ENCODE data around the gene SNX25.

Gene SNX25

GRCh38 chr4:185232370-185232769 is 23.0 kb downstream of the SNX25 start (continued):
- TF ChIP-seq, protein P1, sequence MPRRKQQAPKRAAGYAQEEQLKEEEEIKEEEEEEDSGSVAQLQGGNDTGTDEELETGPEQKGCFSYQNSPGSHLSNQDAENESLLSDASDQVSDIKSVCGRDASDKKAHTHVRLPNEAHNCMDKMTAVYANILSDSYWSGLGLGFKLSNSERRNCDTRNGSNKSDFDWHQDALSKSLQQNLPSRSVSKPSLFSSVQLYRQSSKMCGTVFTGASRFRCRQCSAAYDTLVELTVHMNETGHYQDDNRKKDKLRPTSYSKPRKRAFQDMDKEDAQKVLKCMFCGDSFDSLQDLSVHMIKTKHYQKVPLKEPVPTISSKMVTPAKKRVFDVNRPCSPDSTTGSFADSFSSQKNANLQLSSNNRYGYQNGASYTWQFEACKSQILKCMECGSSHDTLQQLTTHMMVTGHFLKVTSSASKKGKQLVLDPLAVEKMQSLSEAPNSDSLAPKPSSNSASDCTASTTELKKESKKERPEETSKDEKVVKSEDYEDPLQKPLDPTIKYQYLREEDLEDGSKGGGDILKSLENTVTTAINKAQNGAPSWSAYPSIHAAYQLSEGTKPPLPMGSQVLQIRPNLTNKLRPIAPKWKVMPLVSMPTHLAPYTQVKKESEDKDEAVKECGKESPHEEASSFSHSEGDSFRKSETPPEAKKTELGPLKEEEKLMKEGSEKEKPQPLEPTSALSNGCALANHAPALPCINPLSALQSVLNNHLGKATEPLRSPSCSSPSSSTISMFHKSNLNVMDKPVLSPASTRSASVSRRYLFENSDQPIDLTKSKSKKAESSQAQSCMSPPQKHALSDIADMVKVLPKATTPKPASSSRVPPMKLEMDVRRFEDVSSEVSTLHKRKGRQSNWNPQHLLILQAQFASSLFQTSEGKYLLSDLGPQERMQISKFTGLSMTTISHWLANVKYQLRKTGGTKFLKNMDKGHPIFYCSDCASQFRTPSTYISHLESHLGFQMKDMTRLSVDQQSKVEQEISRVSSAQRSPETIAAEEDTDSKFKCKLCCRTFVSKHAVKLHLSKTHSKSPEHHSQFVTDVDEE (CRISPR knock-in tag; IDR thresholded peaks at IDR 0.05), result peak; percentile 87
- TF ChIP-seq, protein P2, sequence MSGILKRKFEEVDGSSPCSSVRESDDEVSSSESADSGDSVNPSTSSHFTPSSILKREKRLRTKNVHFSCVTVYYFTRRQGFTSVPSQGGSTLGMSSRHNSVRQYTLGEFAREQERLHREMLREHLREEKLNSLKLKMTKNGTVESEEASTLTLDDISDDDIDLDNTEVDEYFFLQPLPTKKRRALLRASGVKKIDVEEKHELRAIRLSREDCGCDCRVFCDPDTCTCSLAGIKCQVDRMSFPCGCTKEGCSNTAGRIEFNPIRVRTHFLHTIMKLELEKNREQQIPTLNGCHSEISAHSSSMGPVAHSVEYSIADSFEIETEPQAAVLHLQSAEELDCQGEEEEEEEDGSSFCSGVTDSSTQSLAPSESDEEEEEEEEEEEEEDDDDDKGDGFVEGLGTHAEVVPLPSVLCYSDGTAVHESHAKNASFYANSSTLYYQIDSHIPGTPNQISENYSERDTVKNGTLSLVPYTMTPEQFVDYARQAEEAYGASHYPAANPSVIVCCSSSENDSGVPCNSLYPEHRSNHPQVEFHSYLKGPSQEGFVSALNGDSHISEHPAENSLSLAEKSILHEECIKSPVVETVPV (CRISPR knock-in tag; IDR thresholded peaks at IDR 0.05), result 0 out of 2 replicates have a peak, but pooled peaks have one; percentile 51
- TF ChIP-seq TOX (CRISPR knock-in tag; IDR thresholded peaks at IDR 0.05; ENCODE audit: borderline replicate concordance) (no peak; the same call in 1 of the 2 replicates), BACH2 (CRISPR knock-in tag; IDR thresholded peaks at IDR 0.05; ENCODE audit: borderline replicate concordance) (no peak), ISL1 (CRISPR knock-in tag; IDR thresholded peaks at IDR 0.05) (peak; percentile 97), ARNTL (CRISPR knock-in tag; IDR thresholded peaks at IDR 0.05; ENCODE audit: borderline replicate concordance, low read depth) (no peak)

GRCh38 chr4:185235119-185235842 is 25.9 kb downstream of the SNX25 start:
- no peak for ATAC-seq
- TF ChIP-seq POU6F1 (CRISPR knock-in tag; IDR thresholded peaks at IDR 0.05; ENCODE audit: borderline replicate concordance, low read depth) (no peak), RARB (CRISPR knock-in tag; IDR thresholded peaks at IDR 0.05) (no peak)

- peak; percentile 66 for ATAC-seq
- TF ChIP-seq TOX (CRISPR knock-in tag; IDR thresholded peaks at IDR 0.05; ENCODE audit: borderline replicate concordance) (no peak), TCF4 (CRISPR knock-in tag; IDR thresholded peaks at IDR 0.05; ENCODE audit: borderline replicate concordance) (peak; percentile 42; the same call in 1 of the 2 replicates), ISL1 (CRISPR knock-in tag; IDR thresholded peaks at IDR 0.05) (no peak), ZFP3 (CRISPR knock-in tag; IDR thresholded peaks at IDR 0.05) (peak; percentile 92), ZNF565 (CRISPR knock-in tag; conservative IDR thresholded peaks at IDR 0.05; ENCODE audit: low read depth) (no peak), ZFP30 (CRISPR knock-in tag; IDR thresholded peaks at IDR 0.05) (no peak), PPARA (CRISPR knock-in tag; IDR thresholded peaks at IDR 0.05; ENCODE audit: borderline replicate concordance) (no peak), RARB (CRISPR knock-in tag; IDR thresholded peaks at IDR 0.05) (no peak), ARNTL (CRISPR knock-in tag; IDR thresholded peaks at IDR 0.05; ENCODE audit: borderline replicate concordance, low read depth) (no peak), PATZ1 (CRISPR knock-in tag; IDR thresholded peaks at IDR 0.05; ENCODE audit: borderline replicate concordance) (no peak), BACH2 (CRISPR knock-in tag; IDR thresholded peaks at IDR 0.05; ENCODE audit: borderline replicate concordance) (no peak)
- TF ChIP-seq, protein P1 (CRISPR knock-in tag; IDR thresholded peaks at IDR 0.05), result no peak
These were observed 26.6 kb downstream of the SNX25 start for GRCh38 chr4:185235843-185236503.
